LHCN-M2 (cell line): ENCODE data around the gene SULT6B1. TPM values are rescaled to one million over a fixed set of nuclear protein-coding genes. Genes with fewer than 3 reads are reported as not detected.
"Not testable (repeated sequence)": the region's sequence is repeated elsewhere in the genome, so short reads cannot be mapped to it uniquely, and the experiment has no call there.

Experiments used
- DNase-seq: peaks from one replicate; pipeline ENCODE4 v3.0.0-alpha.2; 2012; ENCODE audit warnings: low read depth
- total RNA-seq: library from RNA; depleted of rRNA; stranded (reverse); fragments of >200 nt; gene quantifications from 2 replicates; pipeline ENCODE4 v1.2.3, GENCODE V29; 2014

SULT6B1 gene
- total RNA-seq, 1 experiment from 2014 or later: not detected

- DNase-seq: peak; percentile 67
Observed at GRCh38 chr2:37196320-37197195, 8.1 kb upstream of the SULT6B1 start, which contains the start of gene CEBPZOS. TSS of gene CEBPZOS (plus strand) at chr2:37196496. CDS start at chr2:37199705, 3,209 bp downstream.

- not testable (repeated sequence) for DNase-seq
Observed at GRCh38 chr2:37195862-37196319, 7.4 kb upstream of the SULT6B1 start.

GRCh38 chr2:37192551-37192950 lies 4.1 kb upstream of the SULT6B1 start:
- DNase-seq: no peak

- no peak for DNase-seq
Observed at GRCh38 chr2:37191747-37192146, 3.3 kb upstream of the SULT6B1 start.

GRCh38 chr2:37191253-37191652 lies 2.8 kb upstream of the SULT6B1 start:
- DNase-seq: no peak

- no peak for DNase-seq
Observed at GRCh38 chr2:37190290-37190689, 1.8 kb upstream of the SULT6B1 start.

GRCh38 chr2:37189452-37190153 lies 1.1 kb upstream of the SULT6B1 start:
- peak; percentile 84 for DNase-seq

- DNase-seq: no peak
Observed at GRCh38 chr2:37181726-37182684, 6.5 kb downstream of the SULT6B1 start.

GRCh38 chr2:37180640-37181039 lies 7.8 kb downstream of the SULT6B1 start:
- no peak for DNase-seq

- no peak for DNase-seq
Observed at GRCh38 chr2:37180006-37180639, 8.3 kb downstream of the SULT6B1 start.

- no peak for DNase-seq
Observed at GRCh38 chr2:37173741-37174140, 14.7 kb downstream of the SULT6B1 start.

- no peak for DNase-seq
Observed at GRCh38 chr2:37171624-37171950, 16.9 kb downstream of the SULT6B1 start.

- DNase-seq: peak; percentile 48
Observed at GRCh38 chr2:37168217-37168981, 20.1 kb downstream of the SULT6B1 start.

GRCh38 chr2:37167636-37168180 lies 20.8 kb downstream of the SULT6B1 start:
- no peak for DNase-seq

GRCh38 chr2:37164757-37165156 lies 23.7 kb downstream of the SULT6B1 start:
- DNase-seq: no peak

GRCh38 chr2:37156857-37157714 lies 31.4 kb downstream of the SULT6B1 start, which contains the start of gene EIF2AK2:
TSS of gene EIF2AK2 (minus strand) at chr2:37156980. CDS start at chr2:37147806, 9,174 bp downstream.
- DNase-seq: peak; percentile 86

GRCh38 chr2:37156071-37156856 lies 32.2 kb downstream of the SULT6B1 start:
- DNase-seq: peak; percentile 56

GRCh38 chr2:37154785-37155184 lies 33.7 kb downstream of the SULT6B1 start:
- no peak for DNase-seq
